ENCODE data around the gene MTRF1. TPM values are rescaled to one million over a fixed set of nuclear protein-coding genes. Genes with fewer than 3 reads are reported as not detected.

The MTRF1 gene
- total and polyA plus RNA-seq, 8 donors, result 6.5 to 19.8 (median 10.4) TPM

DNA sequence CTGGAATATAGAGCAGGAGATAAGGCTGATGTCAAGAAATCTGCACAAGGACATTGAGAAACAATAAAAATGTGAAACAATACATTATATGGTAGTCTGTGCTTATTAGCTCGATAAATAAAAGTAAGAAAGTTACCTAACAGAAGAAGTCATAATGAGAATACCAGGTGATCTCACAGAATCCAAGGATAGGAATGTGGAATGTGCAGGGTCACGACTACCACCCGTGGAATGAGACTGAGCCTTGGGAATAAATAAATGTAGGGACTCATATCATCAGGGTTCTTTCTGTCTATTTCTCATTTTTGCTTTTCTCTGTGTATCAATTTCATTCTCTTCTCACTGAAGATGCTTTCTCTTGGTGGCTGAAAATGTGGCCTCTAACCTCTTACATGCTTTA lies 43.0 kb downstream of the MTRF1 start:
- TF ChIP-seq CTCF (IDR thresholded peaks at IDR 0.05), result no peak
- Histone ChIP-seq H3K27ac (no peak overlapping the region), H3K4me1 (no peaks in the 10 kb centered on the region), H3K4me3 (no peak overlapping the region), H3K9me3 (no peaks in the 10 kb centered on the region), H3K36me3 (peaks cover 0 to 4% (median 0%) of the 10 kb centered on the region in 3 donors), H3K27me3 (no peaks in the 10 kb centered on the region)
- WGBS, 2 donors, result 88 to 94% methylated on average over 3 of the region's 3 CpGs
- no peak for FAIRE-seq
- no peak for ATAC-seq
- DNase-seq, result no peak
- intact Hi-C loops (cut with DNase I), result loop anchor here in 1 of 3 donors (5.0 kb wide), 1 partner anchor 143 kb away; no protein-coding TSS in a partner anchor

GRCh38 chr13:41216160-41216559 lies 47.2 kb downstream of the MTRF1 start:
- FAIRE-seq, result no peak
- H3K27ac ChIP-seq, result no peak overlapping the region
- no peaks in the 10 kb centered on the region for H3K27me3 ChIP-seq
- no peaks in the 10 kb centered on the region for H3K4me1 ChIP-seq
- DNase-seq, result no peak
- H3K4me3 ChIP-seq, result no peak overlapping the region
- no peaks in the 10 kb centered on the region for H3K9me3 ChIP-seq
- no peak for ATAC-seq
- no peaks in the 10 kb centered on the region for H3K36me3 ChIP-seq
- no peak for TF ChIP-seq CTCF (IDR thresholded peaks at IDR 0.05)
- intact Hi-C loops (cut with DNase I), result loop anchor here in 1 of 3 donors (10.0 kb wide), 1 partner anchor 141 kb away; no protein-coding TSS in a partner anchor

DNA sequence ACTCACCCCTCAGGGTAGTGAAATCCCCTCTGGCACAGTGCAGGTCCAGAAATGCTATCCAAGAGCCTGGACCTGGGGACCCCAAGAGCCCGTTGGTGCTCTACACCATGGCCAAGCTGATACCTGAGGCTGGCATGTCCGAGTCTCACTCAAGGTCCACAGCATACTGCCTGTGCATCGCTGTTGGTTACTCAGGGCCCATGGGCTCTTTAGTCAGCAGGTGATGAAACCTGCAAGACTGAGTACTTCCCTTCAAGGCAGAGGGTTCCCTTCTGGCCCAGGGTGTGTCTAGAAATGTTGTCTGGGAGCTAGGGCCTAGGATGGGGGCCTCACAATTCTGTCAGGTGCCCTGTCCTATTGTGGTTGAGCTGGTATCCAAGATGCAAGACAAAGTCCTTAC lies 49.5 kb downstream of the MTRF1 start:
- FAIRE-seq, result no peak
- no peak for ATAC-seq
- no peak for TF ChIP-seq CTCF (IDR thresholded peaks at IDR 0.05)
- 64 to 92% methylated on average over 3 of the region's 3 CpGs for WGBS, 2 donors
- intact Hi-C loops (cut with DNase I), result loop anchor here in 1 of 3 donors (10.0 kb wide), 1 partner anchor 139 kb away; no protein-coding TSS in a partner anchor
- Histone ChIP-seq H3K4me1 (no peaks in the 10 kb centered on the region), H3K36me3 (no peaks in the 10 kb centered on the region), H3K4me3 (no peak overlapping the region), H3K27ac (no peak overlapping the region), H3K27me3 (no peaks in the 10 kb centered on the region), H3K9me3 (no peaks in the 10 kb centered on the region)
- no peak for DNase-seq

DNA sequence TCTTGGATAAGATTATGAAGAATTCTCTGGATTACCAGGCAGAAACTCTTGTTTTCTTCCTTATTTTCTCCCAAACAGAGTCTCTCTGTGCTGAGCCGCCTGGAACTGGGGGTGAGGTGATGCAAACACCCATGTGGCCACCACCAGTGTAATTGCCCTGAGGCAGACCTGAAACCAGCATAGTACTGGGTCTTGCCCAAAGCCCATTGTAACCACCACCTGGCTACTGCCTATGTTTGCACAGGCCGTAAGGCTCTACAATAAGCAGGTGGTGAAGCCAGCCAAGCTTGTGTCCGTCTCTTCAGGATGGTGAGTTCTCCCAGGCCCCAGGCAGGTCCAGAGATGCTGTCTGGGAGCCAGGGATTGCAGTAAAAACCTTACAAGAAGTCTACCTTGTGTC lies 50.1 kb downstream of the MTRF1 start:
- no peaks in the 10 kb centered on the region for H3K36me3 ChIP-seq
- TF ChIP-seq CTCF (IDR thresholded peaks at IDR 0.05), result no peak
- DNase-seq, result no peak
- no peak for FAIRE-seq
- H3K4me1 ChIP-seq, result no peaks in the 10 kb centered on the region
- ATAC-seq, result no peak
- H3K27ac ChIP-seq, result no peak overlapping the region
- 94 to 98% methylated on average over 3 of the region's 3 CpGs for WGBS, 2 donors
- intact Hi-C loops (cut with DNase I), result loop anchor here in 1 of 3 donors (10.0 kb wide), 1 partner anchor 139 kb away; no protein-coding TSS in a partner anchor
- H3K27me3 ChIP-seq, result no peaks in the 10 kb centered on the region
- no peak overlapping the region for H3K4me3 ChIP-seq
- H3K9me3 ChIP-seq, result no peaks in the 10 kb centered on the region

DNA sequence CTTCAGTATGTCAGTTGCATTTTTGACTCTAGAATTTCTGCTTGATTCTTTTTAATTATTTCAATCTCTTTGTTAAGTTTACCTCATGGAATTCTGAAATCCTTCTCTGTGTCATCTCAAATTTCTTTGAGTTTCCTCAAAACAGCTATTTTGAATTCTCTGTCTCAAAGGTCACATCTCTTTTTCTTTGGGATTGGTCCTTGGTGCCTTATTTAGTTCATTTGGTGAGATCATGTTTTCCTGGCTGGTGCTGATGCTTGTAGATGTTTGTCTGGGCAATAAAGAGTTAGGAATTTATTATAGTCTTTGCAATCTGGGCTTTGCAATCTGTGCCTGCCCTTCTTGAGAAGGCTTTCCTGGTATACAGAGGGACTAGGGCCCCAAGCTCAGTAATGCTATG lies 50.5 kb downstream of the MTRF1 start:
- no peak for FAIRE-seq
- no peaks in the 10 kb centered on the region for H3K4me1 ChIP-seq
- intact Hi-C loops (cut with DNase I), result loop anchor here in 1 of 3 donors (10.0 kb wide), 1 partner anchor 138 kb away; no protein-coding TSS in a partner anchor

More for the DNA sequence above, 50.5 kb downstream of the MTRF1 start:
- TF ChIP-seq CTCF (IDR thresholded peaks at IDR 0.05), result no peak
- no peaks in the 10 kb centered on the region for H3K36me3 ChIP-seq
- H3K27me3 ChIP-seq, result no peaks in the 10 kb centered on the region
- DNase-seq, result no peak
- no peak for ATAC-seq
- H3K27ac ChIP-seq, result no peak overlapping the region
- no peaks in the 10 kb centered on the region for H3K9me3 ChIP-seq
- H3K4me3 ChIP-seq, result no peak overlapping the region

Data from pancreas (tissue), 10 donors.